PC-9 (cell line): ENCODE measurements around the gene PDE8A. TPM values are rescaled to one million over a fixed set of nuclear protein-coding genes. Genes with fewer than 3 reads are reported as not detected.

Experiments
- BruUV-seq: library from RNA; stranded (reverse); fragments of 400-500 nt; replicated peaks from 2 replicates; lab custom pipeline; 2021; lab: Mats Ljungman, UMichigan
- CTCF ChIA-PET: fragments of 300-600 bp; sonication (Branson Sonifier 250); formaldehyde crosslinking; loops from one replicate; lab custom pipeline; 2022; ENCODE audit warnings: antibody characterized with exemption; lab: Charles Lee
- POLR2A ChIA-PET: fragments of 300-600 bp; sonication (Branson Sonifier 250); formaldehyde crosslinking; loops from one replicate; lab custom pipeline; 2022; ENCODE audit warnings: antibody characterized with exemption; ENCODE audit not compliant: unreplicated experiment; lab: Charles Lee
- DNase-seq, 2 experiments: peaks; one replicate each; pipeline versions ENCODE4 v3.0.0 to v3.0.0-alpha.2; 2015 to 2022; ENCODE audit warnings: mixed read lengths in 1 of 2
- H2AFZ ChIP-seq: fragments of 200-600 bp; sonication (generic); 2 replicates; pipeline ENCODE4 v1.8.1; 2017; ENCODE audit warnings: antibody characterized with exemption
- H3F3A ChIP-seq: fragments of 200-600 bp; sonication (generic); 2 replicates; pipeline ENCODE4 v1.8.1; 2017; ENCODE audit warnings: antibody characterized with exemption, mild to moderate bottlenecking, low read depth; ENCODE audit not compliant: insufficient read depth
- H3K27ac ChIP-seq: fragments of 200-600 bp; sonication (generic); 2 replicates; pipeline ENCODE4 v1.6.1; 2016; ENCODE audit warnings: mixed run types
- H3K27me3 ChIP-seq: fragments of 200-600 bp; sonication (generic); 2 replicates; pipeline ENCODE4 v1.6.1; 2016; ENCODE audit warnings: low read depth, mixed run types; ENCODE audit not compliant: insufficient read depth
- H3K36me3 ChIP-seq: fragments of 200-600 bp; sonication (generic); 2 replicates; pipeline ENCODE4 v1.6.1; 2016; ENCODE audit warnings: low read depth, mixed run types
- H3K4me1 ChIP-seq: fragments of 200-600 bp; sonication (generic); replicated peaks from 2 replicates; pipeline ENCODE4 v1.6.1; 2016; ENCODE audit warnings: mixed run types; ENCODE audit not compliant: insufficient read depth
- H3K4me2 ChIP-seq: fragments of 200-600 bp; sonication (generic); 2 replicates; pipeline ENCODE4 v1.6.1; 2017; ENCODE audit warnings: mixed run types
- H3K4me3 ChIP-seq: fragments of 200-600 bp; sonication (generic); 2 replicates; pipeline ENCODE4 v1.6.1; 2016; ENCODE audit warnings: mixed run types
- H3K79me2 ChIP-seq: fragments of 200-600 bp; sonication (generic); 2 replicates; pipeline ENCODE4 v1.6.1; 2017; ENCODE audit warnings: low read depth, mixed run types
- H3K9me2 ChIP-seq: fragments of 200-600 bp; sonication (generic); 2 replicates; pipeline ENCODE4 v1.8.1; 2017; ENCODE audit warnings: mild to moderate bottlenecking; ENCODE audit not compliant: insufficient read depth
- H3K9me3 ChIP-seq: fragments of 200-600 bp; sonication (generic); 2 replicates; pipeline ENCODE4 v1.8.1; 2016; ENCODE audit warnings: low read depth; ENCODE audit not compliant: insufficient read depth
- H4K20me1 ChIP-seq: fragments of 200-600 bp; sonication (generic); 2 replicates; pipeline ENCODE4 v1.8.1; 2017; ENCODE audit not compliant: insufficient read depth
- EZH2 ChIP-seq: fragments of 200-600 bp; sonication (generic); IDR thresholded peaks from 2 replicates; pipeline ENCODE4 v1.8.0; 2017; ENCODE audit warnings: antibody characterized with exemption, low read depth
- intact Hi-C: fragments of 100-400 bp; cut with micrococcal nuclease; formaldehyde crosslinking; loops from one replicate; pipeline ENCODE4 v1.10.0; 2022; ENCODE audit not compliant: unreplicated experiment
- total RNA-seq: library from RNA; stranded (reverse); gene quantifications from 2 replicates; pipeline ENCODE4 v1.2.3, GENCODE V29; 2021
- TF ChIP-seq, protein P1 (sequence below): fragments of 200-600 bp; sonication (generic); conservative IDR thresholded peaks from 2 replicates; pipeline ENCODE4 v1.6.1; 2017; ENCODE audit warnings: mixed run types, antibody characterized with exemption, mild to moderate bottlenecking, moderate library complexity

Gene PDE8A
- total RNA-seq, 1 experiment from 2014 or later, result 47.3 TPM

DNA sequence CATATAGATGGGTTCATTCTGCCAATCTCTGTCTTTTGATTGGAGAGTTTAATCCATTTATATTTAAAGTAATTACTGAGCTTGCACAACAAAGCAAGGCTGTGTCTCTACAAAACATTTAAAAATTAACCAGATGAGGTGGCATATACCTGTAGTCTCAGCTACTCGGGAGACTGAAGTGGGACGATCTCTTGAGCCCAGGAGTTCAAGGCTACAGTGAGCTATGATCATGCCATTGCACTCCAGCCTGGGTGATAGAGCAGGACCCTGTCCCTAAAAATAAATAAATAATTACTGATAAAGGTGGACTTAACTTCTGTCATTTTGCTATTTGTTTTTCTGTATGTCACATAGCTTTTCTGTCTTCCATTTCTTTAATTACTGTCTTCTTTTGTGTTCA lies 78.1 kb downstream of the PDE8A start:
- Histone ChIP-seq H3K27me3 (no peaks in the 10 kb centered on the region), H3F3A (no peaks in the 10 kb centered on the region), H3K79me2 (peaks cover 74% of the 10 kb centered on the region), H3K4me1 (no peaks in the 10 kb centered on the region), H4K20me1 (no peaks in the 10 kb centered on the region), H2AFZ (no peak overlapping the region), H3K4me2 (no peak overlapping the region), H3K9me2 (no peaks in the 10 kb centered on the region), H3K9me3 (peaks cover 12% of the 10 kb centered on the region; the same call in 1 of the 2 replicates), H3K36me3 (no peaks in the 10 kb centered on the region), H3K27ac (no peak overlapping the region), H3K4me3 (no peak overlapping the region)
- ChIA-PET POLR2A (no interaction called here), CTCF (no interaction called here)
- no TSS peak for BruUV-seq
- no peak for DNase-seq
- intact Hi-C loops, result no loop called here
- TF ChIP-seq, protein P1, sequence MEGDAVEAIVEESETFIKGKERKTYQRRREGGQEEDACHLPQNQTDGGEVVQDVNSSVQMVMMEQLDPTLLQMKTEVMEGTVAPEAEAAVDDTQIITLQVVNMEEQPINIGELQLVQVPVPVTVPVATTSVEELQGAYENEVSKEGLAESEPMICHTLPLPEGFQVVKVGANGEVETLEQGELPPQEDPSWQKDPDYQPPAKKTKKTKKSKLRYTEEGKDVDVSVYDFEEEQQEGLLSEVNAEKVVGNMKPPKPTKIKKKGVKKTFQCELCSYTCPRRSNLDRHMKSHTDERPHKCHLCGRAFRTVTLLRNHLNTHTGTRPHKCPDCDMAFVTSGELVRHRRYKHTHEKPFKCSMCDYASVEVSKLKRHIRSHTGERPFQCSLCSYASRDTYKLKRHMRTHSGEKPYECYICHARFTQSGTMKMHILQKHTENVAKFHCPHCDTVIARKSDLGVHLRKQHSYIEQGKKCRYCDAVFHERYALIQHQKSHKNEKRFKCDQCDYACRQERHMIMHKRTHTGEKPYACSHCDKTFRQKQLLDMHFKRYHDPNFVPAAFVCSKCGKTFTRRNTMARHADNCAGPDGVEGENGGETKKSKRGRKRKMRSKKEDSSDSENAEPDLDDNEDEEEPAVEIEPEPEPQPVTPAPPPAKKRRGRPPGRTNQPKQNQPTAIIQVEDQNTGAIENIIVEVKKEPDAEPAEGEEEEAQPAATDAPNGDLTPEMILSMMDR, result no peak

DNA sequence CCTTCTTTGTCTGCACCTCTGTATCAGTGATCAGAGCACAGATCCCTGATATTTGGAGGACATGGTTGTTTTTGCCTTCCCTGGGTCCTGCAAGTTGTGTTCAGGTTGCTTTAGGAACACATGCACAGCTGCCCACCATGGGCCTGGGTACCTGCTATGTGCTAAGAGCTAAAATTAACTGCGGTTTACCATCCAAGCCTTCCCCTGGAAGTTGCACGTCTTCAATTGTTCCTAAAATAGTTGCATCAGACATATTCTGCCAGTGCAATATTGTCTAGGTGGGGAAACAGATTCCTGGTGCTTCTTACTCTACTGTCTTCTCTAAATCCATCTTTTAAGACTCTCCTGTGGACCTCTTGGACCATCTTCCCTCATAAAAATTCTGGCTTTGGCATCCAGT lies 80.9 kb downstream of the PDE8A start:
- Histone ChIP-seq H3K27me3 (no peaks in the 10 kb centered on the region), H3K4me3 (no peak overlapping the region), H3K4me2 (no peak overlapping the region), H3K27ac (no peak overlapping the region), H3F3A (no peaks in the 10 kb centered on the region), H3K9me3 (peaks cover 12% of the 10 kb centered on the region; the same call in 1 of the 2 replicates), H3K4me1 (no peaks in the 10 kb centered on the region), H4K20me1 (no peaks in the 10 kb centered on the region), H3K79me2 (peaks cover 63% of the 10 kb centered on the region), H2AFZ (no peak overlapping the region), H3K9me2 (no peaks in the 10 kb centered on the region), H3K36me3 (no peaks in the 10 kb centered on the region)
- no peak for TF ChIP-seq EZH2
- TF ChIP-seq, protein P1, result no peak
- CTCF ChIA-PET, result no interaction called here
- intact Hi-C loops, result no loop called here
- BruUV-seq, result no TSS peak
- POLR2A ChIA-PET, result no interaction called here
- DNase-seq, result no peak

DNA sequence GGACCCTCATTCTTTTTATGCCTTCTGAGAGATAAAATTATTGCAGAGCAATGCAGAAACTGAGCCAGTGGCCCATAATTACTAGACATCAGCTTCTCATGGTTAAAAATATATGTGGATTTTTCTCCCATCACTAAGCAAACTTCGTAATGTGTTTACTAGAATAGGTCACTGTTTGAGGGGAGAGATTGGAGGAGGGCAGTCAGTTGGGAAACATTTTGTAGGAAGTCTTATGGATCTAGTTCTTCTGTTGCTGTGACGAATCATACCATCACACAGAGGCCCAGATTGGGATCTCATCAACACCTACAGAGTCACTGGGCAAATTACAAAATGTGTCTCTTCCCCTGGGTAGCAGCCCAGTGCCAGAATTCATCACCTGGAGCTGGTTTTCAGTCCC lies 81.4 kb downstream of the PDE8A start:
- no peak overlapping the region for H2AFZ ChIP-seq
- CTCF ChIA-PET, result interaction anchor here (0.5 kb wide), 1 partner anchor 53 kb away, joined by 4 read pairs; no protein-coding TSS in a partner anchor

More for the DNA sequence above, 81.4 kb downstream of the PDE8A start:
- no peak for DNase-seq
- no peaks in the 10 kb centered on the region for H3K9me2 ChIP-seq
- H3K4me3 ChIP-seq, result no peak overlapping the region
- no peak for TF ChIP-seq EZH2
- TF ChIP-seq, protein P1, result no peak
- no peak overlapping the region for H3K4me2 ChIP-seq
- no peak overlapping the region for H3K27ac ChIP-seq
- no peaks in the 10 kb centered on the region for H4K20me1 ChIP-seq
- no peaks in the 10 kb centered on the region for H3K36me3 ChIP-seq
- no peaks in the 10 kb centered on the region for H3K27me3 ChIP-seq
- H3K79me2 ChIP-seq, result peaks cover 58% of the 10 kb centered on the region
- H3F3A ChIP-seq, result no peaks in the 10 kb centered on the region
- intact Hi-C loops, result no loop called here
- POLR2A ChIA-PET, result no interaction called here
- no peaks in the 10 kb centered on the region for H3K4me1 ChIP-seq
- BruUV-seq, result no TSS peak
- H3K9me3 ChIP-seq, result peaks cover 12% of the 10 kb centered on the region; the same call in 1 of the 2 replicates
